HFFc6 (cell line): Measurements from ENCODE around the gene KREMEN1. TPM values are rescaled to one million over a fixed set of nuclear protein-coding genes. Genes with fewer than 3 reads are reported as not detected.

Experiments
- DNase-seq: peaks from one replicate; pipeline ENCODE4 v3.0.0-alpha.2; 2018
- H3K27ac Mint-ChIP-seq: 2 replicates; pipeline ENCODE4 v1.8.0; 2020; ENCODE audit warnings: mild to moderate bottlenecking, mixed read lengths
- H3K27me3 Mint-ChIP-seq: 2 replicates; pipeline ENCODE4 v1.8.0; 2021; ENCODE audit warnings: mild to moderate bottlenecking, moderate library complexity, mixed read lengths; ENCODE audit not compliant: insufficient read depth
- H3K36me3 Mint-ChIP-seq: 2 replicates; pipeline ENCODE4 v1.8.0; 2021; ENCODE audit warnings: low read depth, mixed read lengths
- H3K4me1 Mint-ChIP-seq: 2 replicates; pipeline ENCODE4 v1.8.0; 2020; ENCODE audit warnings: low read depth, mixed read lengths
- H3K4me3 Mint-ChIP-seq: 2 replicates; pipeline ENCODE4 v1.8.0; 2020; ENCODE audit warnings: mild to moderate bottlenecking, moderate library complexity, mixed read lengths
- H3K9me3 Mint-ChIP-seq: 2 replicates; pipeline ENCODE4 v1.8.0; 2020; ENCODE audit warnings: mild to moderate bottlenecking, mixed read lengths
- total RNA-seq, 6 experiments: library from RNA; stranded (reverse); fragmentation: NEBNext Ultra II Directional; extraction: Animal tissue kit (Norgen Biotek cat#: 25700); gene quantifications; 2 replicates in 1 of 6; 3 replicates in 5 of 6; pipeline ENCODE4 v1.2.3, GENCODE V29; 2021
- TF ChIP-seq, protein P1 (sequence below): fragments of 200-600 bp; sonication (generic); IDR thresholded peaks from 2 replicates; pipeline ENCODE4 v1.5.0; 2021; ENCODE audit warnings: antibody characterized with exemption, mild to moderate bottlenecking

The KREMEN1 gene
- total RNA-seq, 6 experiments from 2014 or later = 0.50 to 1.1 (median 0.59) TPM

DNA sequence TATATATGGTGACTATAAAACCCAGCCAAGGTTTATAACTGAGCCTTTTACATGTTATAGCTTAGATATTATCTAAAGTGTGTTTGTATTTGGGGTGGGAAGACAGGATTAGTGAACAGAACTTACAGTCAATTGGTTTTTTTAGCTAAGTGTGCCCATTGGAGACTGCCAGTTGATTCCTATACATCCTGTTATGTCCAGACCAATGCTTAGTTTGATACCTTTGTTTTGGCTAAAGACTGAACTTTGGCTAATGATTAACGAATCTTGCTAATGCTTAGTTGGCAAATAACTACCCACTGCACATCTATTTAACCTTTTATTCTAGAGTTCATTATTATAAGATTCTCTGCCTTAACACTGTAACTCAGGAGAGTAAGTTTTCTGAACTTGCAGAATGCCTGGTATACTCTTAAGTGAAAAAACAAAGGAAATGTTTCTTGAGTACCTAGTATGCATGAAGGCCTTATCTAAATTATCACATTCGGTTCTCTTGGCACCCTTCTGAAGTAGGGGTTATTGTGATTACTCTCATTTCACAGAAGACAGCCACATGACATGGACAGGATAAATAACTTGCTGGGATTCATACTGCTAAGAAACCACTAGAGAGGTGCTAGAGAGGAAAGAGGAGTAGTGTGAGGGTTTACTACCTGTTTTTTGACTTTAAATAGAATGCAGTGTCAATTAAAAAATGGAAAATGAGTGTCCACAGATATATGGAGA lies 54.0 kb downstream of the KREMEN1 start:
- no peaks in the 10 kb centered on the region for H3K36me3 Mint-ChIP-seq
- H3K9me3 Mint-ChIP-seq = no peaks in the 10 kb centered on the region
- TF ChIP-seq, protein P1, sequence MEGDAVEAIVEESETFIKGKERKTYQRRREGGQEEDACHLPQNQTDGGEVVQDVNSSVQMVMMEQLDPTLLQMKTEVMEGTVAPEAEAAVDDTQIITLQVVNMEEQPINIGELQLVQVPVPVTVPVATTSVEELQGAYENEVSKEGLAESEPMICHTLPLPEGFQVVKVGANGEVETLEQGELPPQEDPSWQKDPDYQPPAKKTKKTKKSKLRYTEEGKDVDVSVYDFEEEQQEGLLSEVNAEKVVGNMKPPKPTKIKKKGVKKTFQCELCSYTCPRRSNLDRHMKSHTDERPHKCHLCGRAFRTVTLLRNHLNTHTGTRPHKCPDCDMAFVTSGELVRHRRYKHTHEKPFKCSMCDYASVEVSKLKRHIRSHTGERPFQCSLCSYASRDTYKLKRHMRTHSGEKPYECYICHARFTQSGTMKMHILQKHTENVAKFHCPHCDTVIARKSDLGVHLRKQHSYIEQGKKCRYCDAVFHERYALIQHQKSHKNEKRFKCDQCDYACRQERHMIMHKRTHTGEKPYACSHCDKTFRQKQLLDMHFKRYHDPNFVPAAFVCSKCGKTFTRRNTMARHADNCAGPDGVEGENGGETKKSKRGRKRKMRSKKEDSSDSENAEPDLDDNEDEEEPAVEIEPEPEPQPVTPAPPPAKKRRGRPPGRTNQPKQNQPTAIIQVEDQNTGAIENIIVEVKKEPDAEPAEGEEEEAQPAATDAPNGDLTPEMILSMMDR = no peak
- H3K4me3 Mint-ChIP-seq = no peak overlapping the region
- H3K27me3 Mint-ChIP-seq = peaks cover 9% of the 10 kb centered on the region
- H3K4me1 Mint-ChIP-seq = peaks cover 5% of the 10 kb centered on the region; the same call in 1 of the 2 replicates
- H3K27ac Mint-ChIP-seq = no peak overlapping the region
- no peak for DNase-seq

DNA sequence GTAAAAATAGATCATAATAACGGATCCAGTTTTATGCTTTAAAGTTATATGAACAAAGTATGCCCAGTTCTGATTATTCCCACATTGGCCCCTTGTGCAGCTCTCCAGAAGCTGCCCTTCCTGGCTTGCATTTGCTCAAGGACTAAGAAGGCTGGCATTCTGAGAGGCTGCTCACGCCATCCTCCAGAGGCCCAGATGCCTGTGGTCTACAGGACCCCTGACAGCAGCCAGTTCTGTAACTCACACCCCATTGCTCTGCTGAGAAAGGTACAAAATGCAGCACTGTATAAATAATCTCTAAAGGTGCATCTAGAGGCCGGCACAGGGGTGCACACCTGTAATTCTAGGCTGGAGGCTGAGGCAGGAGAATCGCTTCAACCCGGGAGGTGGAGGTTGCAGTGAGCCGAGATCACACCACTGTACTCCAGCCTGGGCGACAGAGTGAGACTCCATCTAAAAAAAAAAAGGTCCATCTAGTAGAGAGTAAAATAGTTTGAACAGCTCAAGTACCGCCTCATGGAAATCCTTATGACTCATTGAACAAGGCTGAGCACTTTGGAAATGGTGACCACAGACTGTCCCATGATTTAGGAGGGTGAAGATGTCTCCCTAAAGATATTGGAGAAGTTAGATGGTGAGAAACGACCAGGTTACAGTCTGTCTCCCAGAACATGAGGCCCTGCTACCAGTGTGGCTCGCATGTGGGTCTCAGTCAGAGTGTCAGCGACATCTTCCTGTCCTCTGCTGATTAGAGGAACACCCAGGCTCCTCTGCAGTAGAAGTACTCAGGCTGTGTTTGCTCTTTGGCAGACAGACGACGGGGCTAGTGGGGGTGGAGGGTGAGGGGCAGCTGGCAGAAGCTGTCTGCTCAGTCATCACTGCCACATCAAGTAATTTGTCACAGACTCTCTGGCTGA lies 56.3 kb downstream of the KREMEN1 start:
- Mint-ChIP-seq H3K27me3 (no peaks in the 10 kb centered on the region; the same call in 1 of the 2 replicates), H3K27ac (no peak overlapping the region), H3K4me1 (peaks cover 5% of the 10 kb centered on the region; the same call in 1 of the 2 replicates), H3K36me3 (no peaks in the 10 kb centered on the region), H3K9me3 (no peaks in the 10 kb centered on the region), H3K4me3 (no peak overlapping the region)
- TF ChIP-seq, protein P1 = no peak
- peak; percentile 16 for DNase-seq

DNA sequence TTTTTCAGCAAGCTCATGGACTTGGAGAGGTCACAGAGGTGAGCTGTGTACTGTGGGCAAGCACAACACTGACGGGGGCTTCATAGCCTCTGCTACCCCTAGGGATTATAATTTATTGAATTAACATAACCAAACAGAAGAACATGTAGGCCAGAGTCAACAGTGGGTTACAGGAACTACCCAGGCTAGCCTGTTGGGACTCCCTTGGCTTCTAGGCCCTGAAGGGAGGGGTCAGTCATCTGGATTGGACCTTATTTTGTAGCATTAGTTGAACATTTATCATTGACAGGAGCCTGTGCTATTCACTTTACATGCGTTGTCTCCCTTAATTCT lies 56.9 kb downstream of the KREMEN1 start:
- peaks cover 5% of the 10 kb centered on the region; the same call in 1 of the 2 replicates for H3K4me1 Mint-ChIP-seq
- no peaks in the 10 kb centered on the region for H3K36me3 Mint-ChIP-seq
- no peaks in the 10 kb centered on the region for H3K9me3 Mint-ChIP-seq
- no peak overlapping the region for H3K4me3 Mint-ChIP-seq
- TF ChIP-seq, protein P1 = no peak
- H3K27ac Mint-ChIP-seq = no peak overlapping the region
- peaks cover 3% of the 10 kb centered on the region; the same call in 1 of the 2 replicates for H3K27me3 Mint-ChIP-seq
- no peak for DNase-seq

DNA sequence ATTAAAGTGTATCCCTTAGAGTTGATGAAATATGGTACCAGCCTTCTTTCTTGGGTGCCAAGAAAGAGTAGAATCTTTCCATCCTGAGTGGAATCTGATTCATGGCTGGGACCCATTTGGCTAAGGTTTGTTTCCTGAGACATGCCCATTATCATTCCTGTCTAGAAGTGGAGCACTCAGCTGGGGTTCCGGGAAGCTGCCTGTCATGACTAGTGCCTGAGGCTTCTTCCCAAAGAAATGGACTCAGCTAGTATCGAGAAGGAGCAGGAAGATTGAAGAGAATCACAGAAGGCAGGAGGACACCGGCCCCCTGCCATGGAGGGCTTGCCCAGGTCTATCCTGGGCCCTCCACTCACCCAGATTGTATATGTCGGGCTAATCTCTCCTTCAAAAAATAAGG lies 57.6 kb downstream of the KREMEN1 start:
- Mint-ChIP-seq H3K36me3 (no peaks in the 10 kb centered on the region), H3K27me3 (peaks cover 7% of the 10 kb centered on the region), H3K27ac (no peak overlapping the region), H3K4me1 (peaks cover 5% of the 10 kb centered on the region; the same call in 1 of the 2 replicates), H3K4me3 (no peak overlapping the region), H3K9me3 (no peaks in the 10 kb centered on the region)
- TF ChIP-seq, protein P1 = no peak
- no peak for DNase-seq

DNA sequence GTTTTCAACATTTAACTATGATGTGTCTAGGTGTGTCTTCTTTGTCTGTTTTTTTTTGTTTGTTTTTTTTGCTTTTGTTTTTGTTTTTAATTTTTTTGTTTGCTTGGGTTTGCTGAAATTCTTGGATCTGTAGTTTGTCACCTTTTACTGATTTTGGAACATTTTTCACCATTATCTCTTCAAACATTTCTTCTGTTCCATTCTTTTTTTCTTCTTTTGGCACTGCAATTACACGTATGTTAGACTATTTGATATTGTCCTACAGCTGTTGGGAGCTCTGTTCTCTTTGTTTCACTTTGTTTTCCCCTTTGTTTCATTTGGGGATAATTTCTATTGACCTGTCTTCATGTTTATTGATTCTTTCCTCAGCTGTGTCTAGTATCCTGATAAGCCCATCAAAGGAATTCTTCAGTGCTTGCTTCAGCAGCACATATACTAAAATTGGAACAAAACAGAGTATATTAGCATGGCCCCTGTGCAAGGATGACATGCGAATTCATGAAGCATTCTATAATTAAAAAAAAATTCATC lies 60.8 kb downstream of the KREMEN1 start:
- DNase-seq = no peak
- H3K27ac Mint-ChIP-seq = no peak overlapping the region
- peaks cover 17% of the 10 kb centered on the region for H3K27me3 Mint-ChIP-seq
- no peaks in the 10 kb centered on the region for H3K36me3 Mint-ChIP-seq
- H3K4me3 Mint-ChIP-seq = no peak overlapping the region
- TF ChIP-seq, protein P1 = no peak
- H3K9me3 Mint-ChIP-seq = no peaks in the 10 kb centered on the region
- peaks cover 5% of the 10 kb centered on the region; the same call in 1 of the 2 replicates for H3K4me1 Mint-ChIP-seq
